CD8-positive, alpha-beta memory T cell (primary cell): ENCODE measurements around the gene INO80. TPM values are rescaled to one million over a fixed set of nuclear protein-coding genes. Genes with fewer than 3 reads are reported as not detected.

ENCODE experiments used
- CTCF ChIA-PET: fragments of 350-600 bp; sonication (Branson Sonifier 250); formaldehyde crosslinking; loops from one replicate; lab custom pipeline; 2021; ENCODE audit warnings: antibody characterized with exemption; lab: Charles Lee
- POLR2A ChIA-PET: fragments of 350-600 bp; sonication (Branson Sonifier 250); formaldehyde crosslinking; loops from one replicate; lab custom pipeline; 2021; ENCODE audit warnings: antibody characterized with exemption; lab: Charles Lee
- DNase-seq, 5 donors: peaks; one replicate each; pipeline versions ENCODE4 v3.0.0 to v3.0.0-alpha.2; 2020 to 2022; ENCODE audit warnings: mixed read lengths in 1 of 5
- H3K27ac ChIP-seq: one replicate; pipeline ENCODE4 v1.7.0; 2013; ENCODE audit warnings: low read depth, mild to moderate bottlenecking, low read length, moderate library complexity
- H3K27me3 ChIP-seq: 2 replicates; pipeline ENCODE4 v1.7.0; 2013; ENCODE audit warnings: low read length, mild to moderate bottlenecking; ENCODE audit not compliant: insufficient read depth, poor library complexity, severe bottlenecking
- H3K36me3 ChIP-seq: 2 replicates; pipeline ENCODE4 v1.7.0; 2013; ENCODE audit warnings: mild to moderate bottlenecking, low read length, moderate library complexity; ENCODE audit not compliant: insufficient read depth
- H3K4me1 ChIP-seq: 2 replicates; pipeline ENCODE4 v1.7.0; 2013; ENCODE audit warnings: mild to moderate bottlenecking, low read length, moderate library complexity; ENCODE audit not compliant: insufficient read depth
- H3K4me3 ChIP-seq: 2 replicates; pipeline ENCODE4 v1.7.0; 2013; ENCODE audit warnings: mild to moderate bottlenecking, low read length
- H3K9me3 ChIP-seq: 2 replicates; pipeline ENCODE4 v1.7.0; 2013; ENCODE audit warnings: mild to moderate bottlenecking, low read length
- H3K27ac Mint-ChIP-seq, 8 donors: one replicate each; pipeline ENCODE4 v1.8.0; 2020 to 2021; ENCODE audit warnings: mixed read lengths in 8 of 8, mild to moderate bottlenecking in 6 of 8, inconsistent platforms in 3 of 8, moderate library complexity in 3 of 8
- H3K27me3 Mint-ChIP-seq, 2 donors: one replicate each; pipeline ENCODE4 v1.8.0; 2020 to 2021; ENCODE audit warnings: mixed read lengths in 2 of 2, mild to moderate bottlenecking in 1 of 2, moderate library complexity in 1 of 2
- H3K36me3 Mint-ChIP-seq, 3 donors: one replicate each; pipeline ENCODE4 v1.8.0; 2020 to 2021; ENCODE audit warnings: mixed read lengths in 3 of 3, inconsistent platforms in 1 of 3, mild to moderate bottlenecking in 1 of 3
- H3K4me1 Mint-ChIP-seq, 3 donors: one replicate each; pipeline ENCODE4 v1.8.0; 2020 to 2021; ENCODE audit warnings: mixed read lengths in 3 of 3, inconsistent platforms in 1 of 3, mild to moderate bottlenecking in 1 of 3
- H3K4me3 Mint-ChIP-seq, 7 donors: one replicate each; pipeline ENCODE4 v1.8.0; 2020 to 2021; ENCODE audit warnings: mixed read lengths in 7 of 7, mild to moderate bottlenecking in 6 of 7, moderate library complexity in 4 of 7, inconsistent platforms in 2 of 7
- H3K9me3 Mint-ChIP-seq, 5 donors: one replicate each; pipeline ENCODE4 v1.8.0; 2020 to 2022; ENCODE audit warnings: mixed read lengths in 5 of 5, mild to moderate bottlenecking in 3 of 5, moderate library complexity in 2 of 5, inconsistent platforms in 1 of 5
- polyA plus RNA-seq: library from polyadenylated mRNA; unstranded; fragments of 300-500 nt; fragmentation: Illumina TruSeq; gene quantifications from one replicate; pipeline ENCODE4 v1.2.3, GENCODE V29; 2021
- total RNA-seq, 2 experiments: library from RNA; stranded (reverse); gene quantifications; one replicate each; pipeline ENCODE4 v1.2.3, GENCODE V29; 2021

Gene INO80
- total and polyA plus RNA-seq, 3 experiments from 2014 or later, result 7.2 to 29.2 (median 26.3) TPM

GRCh38 chr15:41125931-41126642 lies 10.0 kb upstream of the INO80 start:
- Histone ChIP-seq H3K4me1 (no peaks in the 10 kb centered on the region), H3K27me3 (no peaks in the 10 kb centered on the region), H3K27ac (no peak overlapping the region), H3K4me3 (no peak overlapping the region), H3K9me3 (no peaks in the 10 kb centered on the region), H3K36me3 (no peaks in the 10 kb centered on the region)
- H3K27ac Mint-ChIP-seq, result peak overlapping the region in 1 of 8 donors; percentile 68
- peaks cover 9 to 20% of the 10 kb centered on the region in 2 donors for H3K27me3 Mint-ChIP-seq
- peak overlapping the region in 1 of 7 donors; percentile 1 for H3K4me3 Mint-ChIP-seq
- peaks cover 0 to 2% (median 0%) of the 10 kb centered on the region in 5 donors for H3K9me3 Mint-ChIP-seq
- no peak for DNase-seq
- CTCF ChIA-PET, result no interaction called here
- POLR2A ChIA-PET, result interaction anchor here (0.6 kb wide), 1 partner anchor 369 kb away, joined by 3 read pairs; no protein-coding TSS in a partner anchor
- H3K36me3 Mint-ChIP-seq, result no peaks in the 10 kb centered on the region
- peaks cover 0 to 8% (median 8%) of the 10 kb centered on the region in 3 donors for H3K4me1 Mint-ChIP-seq

GRCh38 chr15:41125063-41125669 lies 9.1 kb upstream of the INO80 start:
- Histone ChIP-seq H3K4me1 (no peaks in the 10 kb centered on the region), H3K36me3 (no peaks in the 10 kb centered on the region), H3K27me3 (no peaks in the 10 kb centered on the region), H3K27ac (no peak overlapping the region), H3K4me3 (no peak overlapping the region), H3K9me3 (no peaks in the 10 kb centered on the region)
- POLR2A ChIA-PET, result no interaction called here
- CTCF ChIA-PET, result no interaction called here
- Mint-ChIP-seq H3K4me1 (peaks cover 0 to 8% (median 8%) of the 10 kb centered on the region in 3 donors), H3K27ac (no peak overlapping the region), H3K36me3 (no peaks in the 10 kb centered on the region), H3K9me3 (no peaks in the 10 kb centered on the region), H3K4me3 (no peak overlapping the region), H3K27me3 (peaks cover 12 to 20% of the 10 kb centered on the region in 2 donors)
- DNase-seq, result no peak

- H3K27ac ChIP-seq, result no peak overlapping the region
- POLR2A ChIA-PET, result no interaction called here
- Mint-ChIP-seq H3K9me3 (no peaks in the 10 kb centered on the region), H3K4me3 (no peak overlapping the region), H3K36me3 (no peaks in the 10 kb centered on the region), H3K27ac (peak overlapping the region in 1 of 8 donors; percentile 28), H3K27me3 (peaks cover 8 to 20% of the 10 kb centered on the region in 2 donors), H3K4me1 (peaks cover 0 to 8% (median 8%) of the 10 kb centered on the region in 3 donors)
- no peak overlapping the region for H3K4me3 ChIP-seq
- no peaks in the 10 kb centered on the region for H3K9me3 ChIP-seq
- no peaks in the 10 kb centered on the region for H3K36me3 ChIP-seq
- H3K27me3 ChIP-seq, result no peaks in the 10 kb centered on the region
- H3K4me1 ChIP-seq, result no peaks in the 10 kb centered on the region
- CTCF ChIA-PET, result no interaction called here
- DNase-seq, result no peak
Observed at GRCh38 chr15:41124058-41124457, 8.0 kb upstream of the INO80 start.

GRCh38 chr15:41122849-41123248 lies 6.8 kb upstream of the INO80 start:
- POLR2A ChIA-PET, result no interaction called here
- H3K4me1 Mint-ChIP-seq, result peaks cover 0 to 8% (median 8%) of the 10 kb centered on the region in 3 donors

GRCh38 chr15:41121951-41122350 lies 5.9 kb upstream of the INO80 start:
- H3K9me3 ChIP-seq, result no peaks in the 10 kb centered on the region
- Mint-ChIP-seq H3K27me3 (peaks cover 5 to 20% of the 10 kb centered on the region in 2 donors), H3K27ac (no peak overlapping the region), H3K4me3 (no peak overlapping the region), H3K36me3 (no peaks in the 10 kb centered on the region), H3K4me1 (peaks cover 1 to 12% (median 9%) of the 10 kb centered on the region in 3 donors), H3K9me3 (no peaks in the 10 kb centered on the region)
- ChIA-PET POLR2A (no interaction called here), CTCF (interaction anchor here (0.7 kb wide), 1 partner anchor 20 kb away, joined by 3 read pairs; no protein-coding TSS in a partner anchor)
- no peaks in the 10 kb centered on the region for H3K27me3 ChIP-seq
- no peak overlapping the region for H3K27ac ChIP-seq
- no peak overlapping the region for H3K4me3 ChIP-seq
- no peaks in the 10 kb centered on the region for H3K36me3 ChIP-seq
- H3K4me1 ChIP-seq, result peaks cover 4% of the 10 kb centered on the region
- no peak for DNase-seq

More at GRCh38 chr15:41122849-41123248, 6.8 kb upstream of the INO80 start:
- no peak for DNase-seq
- Histone ChIP-seq H3K27me3 (no peaks in the 10 kb centered on the region), H3K4me3 (no peak overlapping the region), H3K36me3 (no peaks in the 10 kb centered on the region), H3K9me3 (no peaks in the 10 kb centered on the region), H3K27ac (no peak overlapping the region), H3K4me1 (no peaks in the 10 kb centered on the region)
- CTCF ChIA-PET, result no interaction called here
- no peaks in the 10 kb centered on the region for H3K9me3 Mint-ChIP-seq
- no peak overlapping the region for H3K27ac Mint-ChIP-seq
- no peak overlapping the region for H3K4me3 Mint-ChIP-seq
- peaks cover 8 to 20% of the 10 kb centered on the region in 2 donors for H3K27me3 Mint-ChIP-seq
- no peaks in the 10 kb centered on the region for H3K36me3 Mint-ChIP-seq

- DNase-seq, result peak in 1 of 5 donors; percentile 8
- H3K27ac ChIP-seq, result peak overlapping the region; percentile 91
- POLR2A ChIA-PET, result interaction anchor here (0.8 to 1.6 kb wide), 6 partner anchors 114 to 223 kb away, joined by 3 to 6 read pairs (median 3); partner anchors contain the start of genes CHAC1, NUSAP1, OIP5 and VPS18
- peaks cover 18% of the 10 kb centered on the region for H3K4me1 ChIP-seq
- H3K4me3 ChIP-seq, result peak overlapping the region; percentile 90
- H3K27me3 Mint-ChIP-seq, result peaks cover 0 to 3% of the 10 kb centered on the region in 2 donors
- CTCF ChIA-PET, result interaction anchor here (1.1 to 1.5 kb wide), 3 partner anchors 114 to 223 kb away, joined by 3 to 5 read pairs (median 5); partner anchors contain the start of genes CHP1 and VPS18
- peaks cover 2 to 21% (median 2%) of the 10 kb centered on the region in 3 donors for H3K36me3 Mint-ChIP-seq
- no peaks in the 10 kb centered on the region for H3K9me3 ChIP-seq
- peaks cover 23 to 44% (median 34%) of the 10 kb centered on the region in 3 donors for H3K4me1 Mint-ChIP-seq
- H3K36me3 ChIP-seq, result no peaks in the 10 kb centered on the region
- H3K27ac Mint-ChIP-seq, result peak overlapping the region; percentile 94 to 100 (median 100)
- peak overlapping the region; percentile 92 to 100 (median 98) for H3K4me3 Mint-ChIP-seq
- no peaks in the 10 kb centered on the region for H3K27me3 ChIP-seq
- H3K9me3 Mint-ChIP-seq, result no peaks in the 10 kb centered on the region
Observed at GRCh38 chr15:41116962-41117252, 827 bp upstream of the INO80 start.

- CTCF ChIA-PET, result interaction anchor here (0.5 to 1.5 kb wide), 4 partner anchors 10 to 222 kb away, joined by 3 to 5 read pairs (median 4); partner anchors contain the start of genes CHP1 and VPS18
- POLR2A ChIA-PET, result interaction anchor here (1.0 to 1.6 kb wide), 5 partner anchors 116 to 222 kb away, joined by 3 to 6 read pairs (median 3); partner anchors contain the start of genes NUSAP1, OIP5 and VPS18
- peaks cover 0 to 3% of the 10 kb centered on the region in 2 donors for H3K27me3 Mint-ChIP-seq
- peak overlapping the region; percentile 91 for H3K27ac ChIP-seq
- H3K4me1 ChIP-seq, result peaks cover 18% of the 10 kb centered on the region
- peak overlapping the region; percentile 90 for H3K4me3 ChIP-seq
- H3K27me3 ChIP-seq, result no peaks in the 10 kb centered on the region
- H3K4me1 Mint-ChIP-seq, result peaks cover 23 to 47% (median 34%) of the 10 kb centered on the region in 3 donors
- peak in 4 of 5 donors; percentile 62 to 85 (median 70) for DNase-seq
- peak overlapping the region; percentile 92 to 100 (median 98) for H3K27ac Mint-ChIP-seq
- no peaks in the 10 kb centered on the region for H3K9me3 Mint-ChIP-seq
- peak overlapping the region; percentile 92 to 100 (median 98) for H3K4me3 Mint-ChIP-seq
- H3K9me3 ChIP-seq, result no peaks in the 10 kb centered on the region
- peaks cover 2 to 21% (median 2%) of the 10 kb centered on the region in 3 donors for H3K36me3 Mint-ChIP-seq
- no peaks in the 10 kb centered on the region for H3K36me3 ChIP-seq
Observed at GRCh38 chr15:41115652-41116115, 396 bp downstream of the INO80 start.
